K562 (cell line): Measurements from ENCODE around the gene FH. TPM values are rescaled to one million over a fixed set of nuclear protein-coding genes. Genes with fewer than 3 reads are reported as not detected.

Experiments
- BRD4 ChIP-seq: fragments of 200-600 bp; sonication (generic); IDR thresholded peaks from 2 replicates; pipeline ENCODE4 v1.6.1; 2017; ENCODE audit warnings: inconsistent platforms
- FOXM1 ChIP-seq, 2 experiments: fragments of 450-650 bp in 1 of 2; sonication (generic) in 1 of 2; formaldehyde crosslinking in 1 of 2; IDR thresholded peaks; 2 replicates each; pipeline versions ENCODE4 v1.6.1 to v1.9.0; 2017 to 2022; ENCODE audit warnings: low read depth in 2 of 2, mild to moderate bottlenecking in 2 of 2, missing genetic modification reagents in 1 of 2, moderate library complexity in 1 of 2
- JUND ChIP-seq, 2 experiments: IDR thresholded peaks; 2 replicates in 1 of 2; 3 replicates in 1 of 2; pipeline ENCODE4 v1.6.1; 2011; ENCODE audit warnings: borderline replicate concordance in 2 of 2, low read depth in 2 of 2, low read length in 2 of 2, improper control_type of control experiment in 1 of 2, missing biosample characterization in 1 of 2, missing genetic modification characterization in 1 of 2, missing genetic modification reagents in 1 of 2
- MCM2 ChIP-seq: fragments of 450-650 bp; IDR thresholded peaks from 2 replicates; pipeline ENCODE4 v1.6.1; 2017; ENCODE audit warnings: low read depth, mild to moderate bottlenecking
- NCOA4 ChIP-seq: fragments of 450-650 bp; IDR thresholded peaks from 2 replicates; pipeline ENCODE4 v1.6.1; 2018; ENCODE audit warnings: mild to moderate bottlenecking; ENCODE audit not compliant: partially characterized antibody
- NFE2 ChIP-seq: IDR thresholded peaks from 2 replicates; pipeline ENCODE4 v1.6.1; 2014; ENCODE audit warnings: antibody characterized with exemption, low read depth
- OTX1 ChIP-seq: fragments of 450-650 bp; formaldehyde crosslinking; IDR thresholded peaks from 2 replicates; pipeline ENCODE4 v1.4.0; 2022; ENCODE audit warnings: mild to moderate bottlenecking
- PTBP1 ChIP-seq: fragments of 200-400 bp; formaldehyde crosslinking; IDR thresholded peaks from 2 replicates; pipeline ENCODE4 v1.6.1; 2017; ENCODE audit warnings: low read depth, low read length
- RFX7 ChIP-seq: fragments of 250-450 bp; sonication (Bioruptor Pico); IDR thresholded peaks from 2 replicates; pipeline ENCODE4 v1.5.1; 2021; ENCODE audit warnings: mild to moderate bottlenecking
- ZNF133 ChIP-seq: fragments of 250-450 bp; sonication (Bioruptor Pico); IDR thresholded peaks from 2 replicates; pipeline ENCODE4 v1.4.0; 2020; ENCODE audit warnings: mild to moderate bottlenecking
- ZNF165 ChIP-seq: fragments of 250-450 bp; sonication (Bioruptor Pico); IDR thresholded peaks from 2 replicates; pipeline ENCODE4 v1.4.0; 2020; ENCODE audit warnings: borderline replicate concordance
- ZNF175 ChIP-seq: fragments of 200-800 bp; sonication (Bioruptor generic); IDR thresholded peaks from 2 replicates; pipeline ENCODE4 v1.6.1; 2016; ENCODE audit warnings: low read depth, mild to moderate bottlenecking, missing genetic modification characterization, missing compliant biosample characterization
- polyA plus RNA-seq, 8 experiments: library from polyadenylated mRNA; depleted of rRNA in 4 of 8; stranded (reverse) in 5 of 8; unstranded in 3 of 8; fragments of >200 nt; fragmentation: Nextera tagmentation in 2 of 8; fragmentation: Illumina TruSeq in 1 of 8; extraction: Ambion mirVana in 2 of 8; extraction: Trizol in 1 of 8; gene quantifications; 2 replicates each; pipeline versions ENCODE4 v1.2.1 to v1.2.3, GENCODE V29; 2011 to 2014; ENCODE audit warnings: inconsistent platforms in 1 of 8, missing spikeins in 1 of 8
- total RNA-seq, 7 experiments: library from RNA; depleted of rRNA in 6 of 7; stranded (reverse); fragments of >200 nt in 6 of 7; fragmentation: Illumina TruSeq in 2 of 7; extraction: Trizol in 2 of 7; gene quantifications; 2 replicates each; pipeline versions ENCODE4 v1.2.1 to v1.2.3, GENCODE V29; 2011 to 2021; ENCODE audit warnings: low replicate concordance in 1 of 7
- TF ChIP-seq, protein P1 (sequence below), 2 experiments: fragments of 450-650 bp; IDR thresholded peaks; 2 replicates each; pipeline ENCODE4 v1.6.1; 2018; ENCODE audit warnings: mild to moderate bottlenecking in 2 of 2, low read depth in 1 of 2; ENCODE audit not compliant: partially characterized antibody in 2 of 2
- TF ChIP-seq, protein P2 (sequence below): fragments of 200-800 bp; sonication (Bioruptor generic); IDR thresholded peaks from 2 replicates; pipeline ENCODE4 v1.6.1; 2017; ENCODE audit warnings: missing genetic modification characterization, missing compliant biosample characterization
- TF ChIP-seq, protein P3 (sequence below): fragments of 250-450 bp; sonication (Bioruptor Pico); IDR thresholded peaks from 2 replicates; pipeline ENCODE4 v1.4.0; 2020; ENCODE audit warnings: mild to moderate bottlenecking, moderate library complexity, borderline replicate concordance
- TF ChIP-seq, protein P4 (sequence below), 2 experiments: IDR thresholded peaks; 2 replicates each; pipeline ENCODE4 v1.6.1; 2011; ENCODE audit warnings: borderline replicate concordance in 1 of 2, control low read depth in 1 of 2, low read depth in 1 of 2, low read length in 1 of 2, mild to moderate bottlenecking in 1 of 2, mixed read lengths in 1 of 2, moderate library complexity in 1 of 2; ENCODE audit not compliant: insufficient read depth in 1 of 2, insufficient read length in 1 of 2, poor library complexity in 1 of 2, severe bottlenecking in 1 of 2; ENCODE audit errors: extremely low read depth in 1 of 2

The FH gene
- total and polyA plus RNA-seq, 9 of the 15 experiments (the other 6 are each of a cell fraction or from before 2014, with no cell fraction given) = 117 to 240 (median 211) TPM

DNA sequence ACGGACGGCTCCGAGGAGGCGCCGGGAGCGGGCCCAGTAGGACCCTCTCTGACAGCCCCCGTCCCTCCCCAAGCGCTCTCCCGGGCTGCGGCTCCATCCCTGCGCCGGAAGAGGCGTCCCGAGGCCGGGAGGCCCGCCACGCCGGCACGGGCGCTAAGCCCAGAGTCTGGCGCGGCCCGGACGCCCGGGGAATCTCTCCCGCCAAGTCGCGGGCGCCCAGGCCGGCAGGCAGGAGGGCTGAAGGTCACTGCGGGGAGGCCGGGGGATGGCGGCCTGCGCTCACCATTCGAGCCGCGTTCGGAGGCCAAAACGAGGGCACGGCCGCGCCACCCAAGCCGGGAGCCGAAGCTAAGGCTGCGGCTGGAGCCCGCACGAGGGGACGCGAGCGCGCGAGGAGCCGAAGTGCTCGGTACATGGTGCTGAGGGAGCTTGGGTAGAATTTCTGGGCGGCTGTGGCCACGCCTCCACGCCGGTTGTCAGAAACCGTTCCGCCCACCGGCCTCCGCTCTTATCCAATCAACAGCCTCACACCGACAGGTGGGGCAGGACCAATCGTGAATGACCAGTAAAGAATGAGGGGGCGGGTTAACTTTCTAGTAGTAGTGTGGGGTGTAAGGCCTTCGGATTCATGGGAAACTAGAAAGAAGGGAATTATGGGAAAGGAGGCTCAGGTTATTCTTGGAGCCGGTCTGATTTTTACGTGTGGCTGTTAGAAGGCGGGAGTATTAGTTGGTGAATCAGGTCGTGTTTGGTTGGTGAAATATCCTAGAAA lies at the start of gene FH (continued):
- TF ChIP-seq, protein P1, sequence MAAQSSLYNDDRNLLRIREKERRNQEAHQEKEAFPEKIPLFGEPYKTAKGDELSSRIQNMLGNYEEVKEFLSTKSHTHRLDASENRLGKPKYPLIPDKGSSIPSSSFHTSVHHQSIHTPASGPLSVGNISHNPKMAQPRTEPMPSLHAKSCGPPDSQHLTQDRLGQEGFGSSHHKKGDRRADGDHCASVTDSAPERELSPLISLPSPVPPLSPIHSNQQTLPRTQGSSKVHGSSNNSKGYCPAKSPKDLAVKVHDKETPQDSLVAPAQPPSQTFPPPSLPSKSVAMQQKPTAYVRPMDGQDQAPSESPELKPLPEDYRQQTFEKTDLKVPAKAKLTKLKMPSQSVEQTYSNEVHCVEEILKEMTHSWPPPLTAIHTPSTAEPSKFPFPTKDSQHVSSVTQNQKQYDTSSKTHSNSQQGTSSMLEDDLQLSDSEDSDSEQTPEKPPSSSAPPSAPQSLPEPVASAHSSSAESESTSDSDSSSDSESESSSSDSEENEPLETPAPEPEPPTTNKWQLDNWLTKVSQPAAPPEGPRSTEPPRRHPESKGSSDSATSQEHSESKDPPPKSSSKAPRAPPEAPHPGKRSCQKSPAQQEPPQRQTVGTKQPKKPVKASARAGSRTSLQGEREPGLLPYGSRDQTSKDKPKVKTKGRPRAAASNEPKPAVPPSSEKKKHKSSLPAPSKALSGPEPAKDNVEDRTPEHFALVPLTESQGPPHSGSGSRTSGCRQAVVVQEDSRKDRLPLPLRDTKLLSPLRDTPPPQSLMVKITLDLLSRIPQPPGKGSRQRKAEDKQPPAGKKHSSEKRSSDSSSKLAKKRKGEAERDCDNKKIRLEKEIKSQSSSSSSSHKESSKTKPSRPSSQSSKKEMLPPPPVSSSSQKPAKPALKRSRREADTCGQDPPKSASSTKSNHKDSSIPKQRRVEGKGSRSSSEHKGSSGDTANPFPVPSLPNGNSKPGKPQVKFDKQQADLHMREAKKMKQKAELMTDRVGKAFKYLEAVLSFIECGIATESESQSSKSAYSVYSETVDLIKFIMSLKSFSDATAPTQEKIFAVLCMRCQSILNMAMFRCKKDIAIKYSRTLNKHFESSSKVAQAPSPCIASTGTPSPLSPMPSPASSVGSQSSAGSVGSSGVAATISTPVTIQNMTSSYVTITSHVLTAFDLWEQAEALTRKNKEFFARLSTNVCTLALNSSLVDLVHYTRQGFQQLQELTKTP (IDR thresholded peaks at IDR 0.05; ENCODE audit: low read depth in 1 of 2, partially characterized antibody in 2 of 2) = peak in 1 of 2 experiments; percentile 95
- TF ChIP-seq ZNF133 (CRISPR knock-in tag) = no peak
- TF ChIP-seq, protein P2, sequence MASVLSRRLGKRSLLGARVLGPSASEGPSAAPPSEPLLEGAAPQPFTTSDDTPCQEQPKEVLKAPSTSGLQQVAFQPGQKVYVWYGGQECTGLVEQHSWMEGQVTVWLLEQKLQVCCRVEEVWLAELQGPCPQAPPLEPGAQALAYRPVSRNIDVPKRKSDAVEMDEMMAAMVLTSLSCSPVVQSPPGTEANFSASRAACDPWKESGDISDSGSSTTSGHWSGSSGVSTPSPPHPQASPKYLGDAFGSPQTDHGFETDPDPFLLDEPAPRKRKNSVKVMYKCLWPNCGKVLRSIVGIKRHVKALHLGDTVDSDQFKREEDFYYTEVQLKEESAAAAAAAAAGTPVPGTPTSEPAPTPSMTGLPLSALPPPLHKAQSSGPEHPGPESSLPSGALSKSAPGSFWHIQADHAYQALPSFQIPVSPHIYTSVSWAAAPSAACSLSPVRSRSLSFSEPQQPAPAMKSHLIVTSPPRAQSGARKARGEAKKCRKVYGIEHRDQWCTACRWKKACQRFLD (CRISPR knock-in tag) = 0 out of 2 replicates have a peak, but pooled peaks have one; percentile 38
- no peak for TF ChIP-seq OTX1 (CRISPR knock-in tag)
- TF ChIP-seq NCOA4 = no peak
- TF ChIP-seq JUND (IDR thresholded peaks at IDR 0.05; ENCODE audit: borderline replicate concordance, low read depth, low read length) = peak; percentile 28; the same call in 1 of the 2 replicates
- TF ChIP-seq JUND (tag; IDR thresholded peaks at IDR 0.05; ENCODE audit: borderline replicate concordance, low read depth, low read length) = no peak
- no peak for TF ChIP-seq MCM2
- TF ChIP-seq ZNF175 (CRISPR knock-in tag) = no peak
- TF ChIP-seq ZNF165 = no peak
- no peak for TF ChIP-seq RFX7 (CRISPR knock-in tag)
- TF ChIP-seq, protein P3, sequence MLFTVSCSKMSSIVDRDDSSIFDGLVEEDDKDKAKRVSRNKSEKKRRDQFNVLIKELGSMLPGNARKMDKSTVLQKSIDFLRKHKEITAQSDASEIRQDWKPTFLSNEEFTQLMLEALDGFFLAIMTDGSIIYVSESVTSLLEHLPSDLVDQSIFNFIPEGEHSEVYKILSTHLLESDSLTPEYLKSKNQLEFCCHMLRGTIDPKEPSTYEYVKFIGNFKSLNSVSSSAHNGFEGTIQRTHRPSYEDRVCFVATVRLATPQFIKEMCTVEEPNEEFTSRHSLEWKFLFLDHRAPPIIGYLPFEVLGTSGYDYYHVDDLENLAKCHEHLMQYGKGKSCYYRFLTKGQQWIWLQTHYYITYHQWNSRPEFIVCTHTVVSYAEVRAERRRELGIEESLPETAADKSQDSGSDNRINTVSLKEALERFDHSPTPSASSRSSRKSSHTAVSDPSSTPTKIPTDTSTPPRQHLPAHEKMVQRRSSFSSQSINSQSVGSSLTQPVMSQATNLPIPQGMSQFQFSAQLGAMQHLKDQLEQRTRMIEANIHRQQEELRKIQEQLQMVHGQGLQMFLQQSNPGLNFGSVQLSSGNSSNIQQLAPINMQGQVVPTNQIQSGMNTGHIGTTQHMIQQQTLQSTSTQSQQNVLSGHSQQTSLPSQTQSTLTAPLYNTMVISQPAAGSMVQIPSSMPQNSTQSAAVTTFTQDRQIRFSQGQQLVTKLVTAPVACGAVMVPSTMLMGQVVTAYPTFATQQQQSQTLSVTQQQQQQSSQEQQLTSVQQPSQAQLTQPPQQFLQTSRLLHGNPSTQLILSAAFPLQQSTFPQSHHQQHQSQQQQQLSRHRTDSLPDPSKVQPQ (CRISPR knock-in tag) = no peak
- no peak for TF ChIP-seq NFE2
- peak; percentile 62; the same call in 1 of the 2 replicates for TF ChIP-seq FOXM1 (IDR thresholded peaks at IDR 0.05; ENCODE audit: low read depth)
- no peak for TF ChIP-seq FOXM1 (CRISPR knock-in tag; IDR thresholded peaks at IDR 0.05; ENCODE audit: low read depth)
- TF ChIP-seq, protein P4, sequence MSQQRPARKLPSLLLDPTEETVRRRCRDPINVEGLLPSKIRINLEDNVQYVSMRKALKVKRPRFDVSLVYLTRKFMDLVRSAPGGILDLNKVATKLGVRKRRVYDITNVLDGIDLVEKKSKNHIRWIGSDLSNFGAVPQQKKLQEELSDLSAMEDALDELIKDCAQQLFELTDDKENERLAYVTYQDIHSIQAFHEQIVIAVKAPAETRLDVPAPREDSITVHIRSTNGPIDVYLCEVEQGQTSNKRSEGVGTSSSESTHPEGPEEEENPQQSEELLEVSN (IDR thresholded peaks at IDR 0.05; ENCODE audit: borderline replicate concordance in 1 of 2, extremely low read depth in 1 of 2, insufficient read depth in 1 of 2, insufficient read length in 1 of 2, low read depth in 1 of 2, low read length in 1 of 2, poor library complexity in 1 of 2, severe bottlenecking in 1 of 2) = peak; percentile 81 to 87
- TF ChIP-seq BRD4 = 0 out of 2 replicates have a peak, but pooled peaks have one; percentile 65
- no peak for TF ChIP-seq PTBP1
